Tibial artery (tissue), 4 donors: ENCODE results near the gene TMEM79.

Source experiments
- DNase-seq, 2 donors: peaks; one replicate each; pipeline ENCODE4 v3.0.0-alpha.2; 2019
- H3K27ac ChIP-seq, 2 donors: fragments of 200-600 bp; sonication (generic) in 1 of 2; 1 replicate in 1 of 2; 2 replicates in 1 of 2; pipeline ENCODE4 v1.5.1; 2018 to 2019; ENCODE audit warnings: mild to moderate bottlenecking in 1 of 2
- H3K27me3 ChIP-seq, 2 donors: fragments of 200-600 bp; sonication (generic) in 1 of 2; one replicate each; pipeline versions ENCODE4 v1.5.1 to v1.6.0; 2016 to 2019
- H3K36me3 ChIP-seq, 3 donors: fragments of 200-600 bp; sonication (generic) in 2 of 3; one replicate each; pipeline ENCODE4 v1.5.1; 2016 to 2019; ENCODE audit warnings: mild to moderate bottlenecking in 2 of 3
- H3K4me1 ChIP-seq, 4 donors: fragments of 200-600 bp; sonication (generic) in 2 of 4; 1 replicate in 3 of 4; 2 replicates in 1 of 4; pipeline ENCODE4 v1.5.1; 2016 to 2019
- H3K4me3 ChIP-seq, 2 donors: fragments of 200-600 bp; sonication (generic) in 1 of 2; 1 replicate in 1 of 2; 2 replicates in 1 of 2; pipeline ENCODE4 v1.5.1; 2018 to 2019; ENCODE audit warnings: mild to moderate bottlenecking in 2 of 2
- H3K9me3 ChIP-seq, 3 donors: fragments of 200-600 bp; sonication (generic) in 1 of 3; one replicate each; pipeline ENCODE4 v1.5.1; 2016 to 2019
- CTCF ChIP-seq, 2 experiments: fragments of 200-600 bp in 1 of 2; fragments of 450-650 bp in 1 of 2; IDR thresholded peaks; one replicate each; pipeline ENCODE4 v1.5.1; 2017 to 2019; ENCODE audit warnings: antibody characterized with exemption in 2 of 2, mild to moderate bottlenecking in 1 of 2, moderate library complexity in 1 of 2
- intact Hi-C: fragments of 100-400 bp; cut with DNase I; formaldehyde crosslinking; loops from one replicate; pipeline ENCODE4 v1.15.0; 2023; ENCODE audit warnings: low total_unique reads

The TMEM79 gene

GRCh38 chr1:156253634-156254033 lies 30.5 kb upstream of the TMEM79 start:
- Histone ChIP-seq H3K4me1 (no peaks in the 10 kb centered on the region), H3K36me3 (peaks cover 71 to 96% (median 94%) of the 10 kb centered on the region in 3 donors)
- intact Hi-C loops: no loop called here

GRCh38 chr1:156257711-156258110 lies 26.4 kb upstream of the TMEM79 start:
- H3K4me3 ChIP-seq: no peak overlapping the region
- no peaks in the 10 kb centered on the region for H3K4me1 ChIP-seq
- H3K27ac ChIP-seq: no peak overlapping the region
- intact Hi-C loops: no loop called here
- H3K36me3 ChIP-seq: peaks cover 76 to 100% (median 99%) of the 10 kb centered on the region in 3 donors
- no peak for DNase-seq
- H3K27me3 ChIP-seq: no peaks in the 10 kb centered on the region
- no peaks in the 10 kb centered on the region for H3K9me3 ChIP-seq
- TF ChIP-seq CTCF (IDR thresholded peaks at IDR 0.05): no peak

More at GRCh38 chr1:156253634-156254033, 30.5 kb upstream of the TMEM79 start:
- H3K27ac ChIP-seq: no peak overlapping the region
- DNase-seq: no peak
- no peaks in the 10 kb centered on the region for H3K9me3 ChIP-seq
- H3K4me3 ChIP-seq: no peak overlapping the region
- no peaks in the 10 kb centered on the region for H3K27me3 ChIP-seq
- TF ChIP-seq CTCF (IDR thresholded peaks at IDR 0.05): no peak

- Histone ChIP-seq H3K27me3 (no peaks in the 10 kb centered on the region), H3K9me3 (no peaks in the 10 kb centered on the region), H3K4me3 (no peak overlapping the region), H3K27ac (no peak overlapping the region), H3K4me1 (no peaks in the 10 kb centered on the region), H3K36me3 (peaks cover 76 to 100% (median 99%) of the 10 kb centered on the region in 3 donors)
- intact Hi-C loops: no loop called here
- no peak for TF ChIP-seq CTCF (IDR thresholded peaks at IDR 0.05)
- no peak for DNase-seq
Measured at GRCh38 chr1:156258859-156259258, 25.3 kb upstream of the TMEM79 start.

- Histone ChIP-seq H3K27me3 (no peaks in the 10 kb centered on the region), H3K9me3 (no peaks in the 10 kb centered on the region), H3K4me3 (no peak overlapping the region), H3K27ac (no peak overlapping the region), H3K4me1 (no peaks in the 10 kb centered on the region), H3K36me3 (peaks cover 76 to 100% (median 97%) of the 10 kb centered on the region in 3 donors)
- intact Hi-C loops: no loop called here
- no peak for TF ChIP-seq CTCF (IDR thresholded peaks at IDR 0.05)
- no peak for DNase-seq
Measured at GRCh38 chr1:156259805-156260204, 24.3 kb upstream of the TMEM79 start.

- DNase-seq: no peak
- Histone ChIP-seq H3K36me3 (peaks cover 76 to 100% (median 97%) of the 10 kb centered on the region in 3 donors), H3K27me3 (no peaks in the 10 kb centered on the region), H3K27ac (no peak overlapping the region), H3K9me3 (no peaks in the 10 kb centered on the region), H3K4me1 (no peaks in the 10 kb centered on the region), H3K4me3 (no peak overlapping the region)
- TF ChIP-seq CTCF (IDR thresholded peaks at IDR 0.05): no peak
- intact Hi-C loops: no loop called here
Measured at GRCh38 chr1:156260896-156261295, 23.2 kb upstream of the TMEM79 start.
